Neural progenitor cell (in vitro differentiated cells): Measurements from ENCODE around the gene SOX9.

Source experiments
- CTCF ChIP-seq: fragments of 200-600 bp; sonication (generic); IDR thresholded peaks from 2 replicates; pipeline ENCODE4 v1.5.1; 2017; ENCODE audit warnings: antibody characterized with exemption, mild to moderate bottlenecking
- EZH2 ChIP-seq: fragments of 200-600 bp; sonication (generic); IDR thresholded peaks from 2 replicates; pipeline ENCODE4 v1.6.1; 2017; ENCODE audit warnings: antibody characterized with exemption, mild to moderate bottlenecking, moderate library complexity
- EZH2phosphoT487 ChIP-seq: fragments of 200-600 bp; sonication (generic); IDR thresholded peaks from 2 replicates; pipeline ENCODE4 v1.6.1; 2017; ENCODE audit warnings: antibody characterized with exemption

GRCh38 chr17:72171703-72172667 is 51.2 kb downstream of the SOX9 start:
- TF ChIP-seq CTCF, result no peak
- TF ChIP-seq EZH2phosphoT487, result no peak
- no peak for TF ChIP-seq EZH2
